Neuron (in vitro differentiated cells): ENCODE results near the gene HNRNPUL1.

ENCODE experiments used
- H2AFZ ChIP-seq: one replicate; pipeline ENCODE4 v1.6.1; 2013; ENCODE audit warnings: low read depth, mild to moderate bottlenecking, inconsistent platforms, low read length, moderate library complexity
- H3K27me3 ChIP-seq: one replicate; pipeline ENCODE4 v1.6.1; 2013; ENCODE audit warnings: low read length; ENCODE audit not compliant: insufficient read depth
- H3K36me3 ChIP-seq: one replicate; pipeline ENCODE4 v1.6.1; 2013; ENCODE audit warnings: low read length; ENCODE audit not compliant: insufficient read depth
- H3K4me1 ChIP-seq: one replicate; pipeline ENCODE4 v1.6.1; 2013; ENCODE audit warnings: low read length; ENCODE audit not compliant: insufficient read depth
- H3K4me3 ChIP-seq: 2 replicates; pipeline ENCODE4 v1.5.1; 2013; ENCODE audit warnings: mild to moderate bottlenecking, low read length, moderate library complexity
- H3K9me3 ChIP-seq: one replicate; pipeline ENCODE4 v1.6.1; 2013; ENCODE audit warnings: low read length

The HNRNPUL1 gene

GRCh38 chr19:41241859-41242258 lies 22.3 kb upstream of the HNRNPUL1 start:
- no peak overlapping the region for H2AFZ ChIP-seq
- H3K27me3 ChIP-seq = no peaks in the 10 kb centered on the region
- H3K4me1 ChIP-seq = peaks cover 2% of the 10 kb centered on the region
- peaks cover 25% of the 10 kb centered on the region for H3K36me3 ChIP-seq
- H3K9me3 ChIP-seq = no peaks in the 10 kb centered on the region
- no peak overlapping the region for H3K4me3 ChIP-seq

GRCh38 chr19:41244117-41244516 lies 20.1 kb upstream of the HNRNPUL1 start:
- Histone ChIP-seq H3K27me3 (no peaks in the 10 kb centered on the region), H3K4me1 (peaks cover 2% of the 10 kb centered on the region), H2AFZ (no peak overlapping the region), H3K4me3 (no peak overlapping the region), H3K36me3 (peaks cover 23% of the 10 kb centered on the region), H3K9me3 (no peaks in the 10 kb centered on the region)

GRCh38 chr19:41245843-41246242 lies 18.3 kb upstream of the HNRNPUL1 start:
- Histone ChIP-seq H3K4me1 (peaks cover 2% of the 10 kb centered on the region), H3K27me3 (no peaks in the 10 kb centered on the region), H3K9me3 (no peaks in the 10 kb centered on the region), H2AFZ (no peak overlapping the region), H3K4me3 (no peak overlapping the region), H3K36me3 (peaks cover 13% of the 10 kb centered on the region)

GRCh38 chr19:41248895-41249294 lies 15.3 kb upstream of the HNRNPUL1 start:
- Histone ChIP-seq H3K27me3 (no peaks in the 10 kb centered on the region), H2AFZ (no peak overlapping the region), H3K36me3 (peaks cover 19% of the 10 kb centered on the region), H3K4me3 (no peak overlapping the region), H3K4me1 (peaks cover 2% of the 10 kb centered on the region), H3K9me3 (no peaks in the 10 kb centered on the region)

- peaks cover 17% of the 10 kb centered on the region for H3K36me3 ChIP-seq
- peaks cover 2% of the 10 kb centered on the region for H3K4me1 ChIP-seq
- H3K4me3 ChIP-seq = no peak overlapping the region
- H3K9me3 ChIP-seq = no peaks in the 10 kb centered on the region
- no peaks in the 10 kb centered on the region for H3K27me3 ChIP-seq
- H2AFZ ChIP-seq = no peak overlapping the region
Measured at GRCh38 chr19:41249707-41250423, 14.3 kb upstream of the HNRNPUL1 start.

GRCh38 chr19:41253660-41254059 lies 10.5 kb upstream of the HNRNPUL1 start:
- no peak overlapping the region for H3K4me3 ChIP-seq
- no peaks in the 10 kb centered on the region for H3K4me1 ChIP-seq
- no peaks in the 10 kb centered on the region for H3K27me3 ChIP-seq
- peaks cover 25% of the 10 kb centered on the region for H3K36me3 ChIP-seq
- no peaks in the 10 kb centered on the region for H3K9me3 ChIP-seq
- no peak overlapping the region for H2AFZ ChIP-seq

- Histone ChIP-seq H2AFZ (no peak overlapping the region), H3K27me3 (no peaks in the 10 kb centered on the region), H3K4me3 (no peak overlapping the region), H3K4me1 (no peaks in the 10 kb centered on the region), H3K36me3 (peaks cover 26% of the 10 kb centered on the region), H3K9me3 (no peaks in the 10 kb centered on the region)
Measured at GRCh38 chr19:41255171-41255570, 9.0 kb upstream of the HNRNPUL1 start.

- peak overlapping the region; percentile 31 for H2AFZ ChIP-seq
- H3K9me3 ChIP-seq = no peaks in the 10 kb centered on the region
- peaks cover 18% of the 10 kb centered on the region for H3K36me3 ChIP-seq
- peak overlapping the region; percentile 90 for H3K4me3 ChIP-seq
- peaks cover 15% of the 10 kb centered on the region for H3K4me1 ChIP-seq
- H3K27me3 ChIP-seq = no peaks in the 10 kb centered on the region
Measured at GRCh38 chr19:41261474-41262190, 2.5 kb upstream of the HNRNPUL1 start.

- peaks cover 22% of the 10 kb centered on the region for H3K36me3 ChIP-seq
- peak overlapping the region; percentile 90 for H3K4me3 ChIP-seq
- no peaks in the 10 kb centered on the region for H3K27me3 ChIP-seq
Measured at GRCh38 chr19:41263042-41263849, 926 bp upstream of the HNRNPUL1 start.

GRCh38 chr19:41264581-41265394 lies 616 bp downstream of the HNRNPUL1 start:
- peaks cover 19% of the 10 kb centered on the region for H3K4me1 ChIP-seq
- peak overlapping the region; percentile 62 for H2AFZ ChIP-seq
- H3K36me3 ChIP-seq = peaks cover 30% of the 10 kb centered on the region

More at GRCh38 chr19:41263042-41263849, 926 bp upstream of the HNRNPUL1 start:
- Histone ChIP-seq H2AFZ (no peak overlapping the region), H3K9me3 (no peaks in the 10 kb centered on the region), H3K4me1 (peaks cover 19% of the 10 kb centered on the region)

GRCh38 chr19:41265395-41266153 lies 1.4 kb downstream of the HNRNPUL1 start:
- Histone ChIP-seq H3K27me3 (no peaks in the 10 kb centered on the region), H3K4me3 (peak overlapping the region; percentile 85), H3K4me1 (peaks cover 19% of the 10 kb centered on the region), H3K36me3 (peaks cover 36% of the 10 kb centered on the region), H2AFZ (no peak overlapping the region), H3K9me3 (no peaks in the 10 kb centered on the region)

More at GRCh38 chr19:41264581-41265394, 616 bp downstream of the HNRNPUL1 start:
- H3K9me3 ChIP-seq = no peaks in the 10 kb centered on the region
- no peaks in the 10 kb centered on the region for H3K27me3 ChIP-seq
- H3K4me3 ChIP-seq = peak overlapping the region; percentile 85

- H3K4me1 ChIP-seq = peaks cover 14% of the 10 kb centered on the region
- H3K27me3 ChIP-seq = no peaks in the 10 kb centered on the region
- H3K9me3 ChIP-seq = no peaks in the 10 kb centered on the region
- H3K36me3 ChIP-seq = peaks cover 71% of the 10 kb centered on the region
- no peak overlapping the region for H2AFZ ChIP-seq
- no peak overlapping the region for H3K4me3 ChIP-seq
Measured at GRCh38 chr19:41269055-41269454, 4.9 kb downstream of the HNRNPUL1 start.
